ENCODE data around the gene DOCK2. TPM values are rescaled to one million over a fixed set of nuclear protein-coding genes. Genes with fewer than 3 reads are reported as not detected.

The DOCK2 gene
- total and polyA plus RNA-seq, 2 of the 8 experiments (the other 6 are each of a cell fraction or from before 2014, with no cell fraction given), result 3.9 to 5.7 TPM

GRCh38 chr5:169808118-169808581, 171.1 kb downstream of the DOCK2 start:
- peaks cover 0 to 2% (median 0%) of the 10 kb centered on the region in 4 experiments; a peak in 1 of 7 replicates for H3K27me3 ChIP-seq (replicated peaks in 1 of 4; ENCODE audit: control insufficient read depth in 3 of 4, extremely low read depth in 1 of 4, insufficient read depth in 3 of 4, low read length in 3 of 4)
- no peak overlapping the region for H2BK15ac ChIP-seq (ENCODE audit: low read length)
- peak overlapping the region; percentile 32 for H3K4ac ChIP-seq (replicated peaks; ENCODE audit: insufficient read length, low read depth, low read length)
- H2BK5ac ChIP-seq (ENCODE audit: low read depth, low read length), result peak overlapping the region; percentile 88; the same call in 1 of the 2 replicates
- peak overlapping the region; percentile 24 to 62 for H3K4me2 ChIP-seq (ENCODE audit: insufficient read depth in 1 of 2, low read depth in 2 of 2, low read length in 2 of 2)
- no peak overlapping the region for H2AK5ac ChIP-seq (ENCODE audit: low read depth, low read length)
- H3K79me2 ChIP-seq (ENCODE audit: control insufficient read depth in 1 of 2, insufficient read depth in 2 of 2, low read length in 2 of 2), result no peaks in the 10 kb centered on the region
- H2BK120ac ChIP-seq (replicated peaks; ENCODE audit: low read depth, low read length), result peak overlapping the region; percentile 75
- no peak overlapping the region for H3K56ac ChIP-seq (replicated peaks; ENCODE audit: insufficient read length, low read depth, low read length)
- H3K4me1 ChIP-seq (replicated peaks in 1 of 4; ENCODE audit: control insufficient read depth in 3 of 4, insufficient read depth in 4 of 4, low read length in 3 of 4), result peaks cover 2 to 33% (median 24%) of the 10 kb centered on the region in 4 experiments
- H3K14ac ChIP-seq (ENCODE audit: insufficient read length), result no peak overlapping the region
- H3K23ac ChIP-seq (ENCODE audit: insufficient read length), result no peak overlapping the region
- ChIA-PET POLR2A (ENCODE audit: partially characterized antibody) (no interaction called here), CTCF (ENCODE audit: partially characterized antibody) (interaction anchor here (0.7 to 3.4 kb wide), 7 partner anchors 10 to 263 kb away, joined by 3 to 17 read pairs (median 4); partner anchors contain the start of gene INSYN2B)
- H4K8ac ChIP-seq (ENCODE audit: extremely low read depth, insufficient read depth, low read length), result no peak overlapping the region
- peak overlapping the region; percentile 44 for H4K91ac ChIP-seq (replicated peaks; ENCODE audit: insufficient read length, low read length)
- H4K20me1 ChIP-seq (replicated peaks in 1 of 2; ENCODE audit: control insufficient read depth in 1 of 2, insufficient read depth in 2 of 2, low read length in 2 of 2), result no peaks in the 10 kb centered on the region
- no peaks in the 10 kb centered on the region for H3K36me3 ChIP-seq (ENCODE audit: control insufficient read depth in 2 of 4, insufficient read depth in 4 of 4, low read length in 3 of 4)
- peak overlapping the region in 2 of 4 experiments; percentile 4 to 50; a peak in 1 of 8 replicates for H3K4me3 ChIP-seq (ENCODE audit: extremely low read depth in 1 of 4, insufficient read depth in 2 of 4, low read depth in 3 of 4, low read length in 4 of 4)
- no peak overlapping the region for H2AFZ ChIP-seq (ENCODE audit: low read length)
- H3K9me3 ChIP-seq (ENCODE audit: insufficient read depth in 2 of 2, low read depth in 1 of 2, low read length in 1 of 2), result no peaks in the 10 kb centered on the region
- H3K9ac ChIP-seq (replicated peaks in 1 of 4; ENCODE audit: extremely low read depth in 1 of 4, low read depth in 3 of 4, low read length in 3 of 4), result no peak overlapping the region
- peak; percentile 90 for FAIRE-seq
- no peak overlapping the region for H2BK12ac ChIP-seq (ENCODE audit: low read depth, low read length)
- no peaks in the 10 kb centered on the region; the same call in 1 of the 2 replicates for H3K23me2 ChIP-seq (ENCODE audit: low read depth, low read length)
- 3% methylated on average over 2 of the region's 2 CpGs; no CpG with 5 or more reads in 1 of the 2 experiments for WGBS, 2 experiments (ENCODE audit: extremely low coverage in 1 of 2, insufficient coverage in 1 of 2, insufficient read length in 1 of 2, insufficient replicate concordance in 2 of 2, low coverage in 1 of 2, low lambda C conversion rate in 2 of 2, missing lambda C conversion rate in 1 of 2)
- H2BK20ac ChIP-seq (ENCODE audit: low read length), result peak overlapping the region; percentile 97; the same call in 1 of the 2 replicates
- no peaks in the 10 kb centered on the region for H3K79me1 ChIP-seq (ENCODE audit: low read depth, low read length)
- peak; percentile 38 to 63 for DNase-seq (ENCODE audit: low read depth in 1 of 2, low spot score in 2 of 2)
- H3K18ac ChIP-seq (ENCODE audit: extremely low read depth, low read length), result peak overlapping the region; percentile 84; the same call in 1 of the 2 replicates
- no peak overlapping the region for H4K5ac ChIP-seq (ENCODE audit: insufficient read length, low read depth, low read length)
- H3K27ac ChIP-seq (ENCODE audit: low read depth, low read length), result no peak overlapping the region
- TF ChIP-seq CTCF (IDR thresholded peaks at IDR 0.05; ENCODE audit: control extremely low read depth in 1 of 3, insufficient read depth in 1 of 3, low read depth in 1 of 3, low read length in 3 of 3) (peak; percentile 20 to 55 (median 39); a peak in 3 of 4 replicates), TBP (IDR thresholded peaks at IDR 0.05; ENCODE audit: low read depth, low read length) (no peak)
